GM21529 (cell line): ENCODE results near the gene PLEK2.
"Not testable (repeated sequence)": the region's sequence is repeated elsewhere in the genome, so short reads cannot be mapped to it uniquely, and the experiment has no call there.

Experiments
- ATAC-seq: cut with Tn5 transposase; IDR thresholded peaks from one replicate; pipeline ENCODE4 v1.9.1; 2021; ENCODE audit not compliant: unreplicated experiment

The PLEK2 gene

GRCh38 chr14:67411820-67412421 is at the start of gene PLEK2:
TSS of gene PLEK2 (minus strand) at chr14:67412165. CDS start at chr14:67412059, 106 bp downstream.
- no peak for ATAC-seq

- no peak for ATAC-seq
These were observed 49.5 kb upstream of the PLEK2 start for GRCh38 chr14:67461341-67461985.

GRCh38 chr14:67459336-67459735 is 47.4 kb upstream of the PLEK2 start:
- no peak for ATAC-seq

- ATAC-seq = no peak
These were observed 45.8 kb upstream of the PLEK2 start for GRCh38 chr14:67457782-67458181.

- no peak for ATAC-seq
These were observed 44.8 kb upstream of the PLEK2 start for GRCh38 chr14:67456732-67457131.

GRCh38 chr14:67453575-67454300 is 41.8 kb upstream of the PLEK2 start:
- no peak for ATAC-seq

GRCh38 chr14:67451667-67452066 is 39.7 kb upstream of the PLEK2 start:
- not testable (repeated sequence) for ATAC-seq

GRCh38 chr14:67449096-67449495 is 37.1 kb upstream of the PLEK2 start:
- no peak for ATAC-seq

- no peak for ATAC-seq
These were observed 35.0 kb upstream of the PLEK2 start for GRCh38 chr14:67447033-67447381.

GRCh38 chr14:67446371-67447032 is 34.5 kb upstream of the PLEK2 start:
- no peak for ATAC-seq

- ATAC-seq = no peak
These were observed 32.4 kb upstream of the PLEK2 start for GRCh38 chr14:67444395-67444794.

GRCh38 chr14:67442139-67442906 is 30.4 kb upstream of the PLEK2 start:
- ATAC-seq = no peak

GRCh38 chr14:67441672-67442071 is 29.7 kb upstream of the PLEK2 start:
- ATAC-seq = no peak

- ATAC-seq = no peak
These were observed 29.3 kb upstream of the PLEK2 start for GRCh38 chr14:67441256-67441655.

- no peak for ATAC-seq
These were observed 28.5 kb upstream of the PLEK2 start for GRCh38 chr14:67440513-67440912.

GRCh38 chr14:67438969-67439368 is 27.0 kb upstream of the PLEK2 start:
- ATAC-seq = no peak

GRCh38 chr14:67436006-67436866 is 24.3 kb upstream of the PLEK2 start:
- no peak for ATAC-seq

GRCh38 chr14:67435603-67436002 is 23.6 kb upstream of the PLEK2 start:
- ATAC-seq = no peak

GRCh38 chr14:67432050-67432564 is 20.1 kb upstream of the PLEK2 start:
- ATAC-seq = no peak
